Adipose tissue (tissue), 3 donors: ENCODE measurements around the gene TBC1D32. TPM values are rescaled to one million over a fixed set of nuclear protein-coding genes. Genes with fewer than 3 reads are reported as not detected.
"Not testable (repeated sequence)": the region's sequence is repeated elsewhere in the genome, so short reads cannot be mapped to it uniquely, and the experiment has no call there.

Experiments
- H3K27ac ChIP-seq: one replicate; pipeline ENCODE4 v1.5.1; 2013; ENCODE audit warnings: low read depth, low read length
- WGBS, 3 donors: extraction: QIAGEN DNeasy Blood & Tissue Kit; methylation state at CpG; one replicate each; pipeline ENCODE4 v1.1.7; 2013; 5-methylcytosine and 5-hydroxymethylcytosine counted together
- polyA plus RNA-seq, 3 donors: library from polyadenylated mRNA; stranded (reverse); fragments of 200-250 nt; gene quantifications; one replicate each; pipeline ENCODE4 v1.2.3, GENCODE V29; 2013
- donor health status: healthy with polysubstance abuse.
- donor health status: Bipolar disorder and iron deficiency.
- donor health status: healthy.

TBC1D32 gene
- polyA plus RNA-seq, 3 donors = 0.83 to 0.94 TPM; not detected in 1

DNA sequence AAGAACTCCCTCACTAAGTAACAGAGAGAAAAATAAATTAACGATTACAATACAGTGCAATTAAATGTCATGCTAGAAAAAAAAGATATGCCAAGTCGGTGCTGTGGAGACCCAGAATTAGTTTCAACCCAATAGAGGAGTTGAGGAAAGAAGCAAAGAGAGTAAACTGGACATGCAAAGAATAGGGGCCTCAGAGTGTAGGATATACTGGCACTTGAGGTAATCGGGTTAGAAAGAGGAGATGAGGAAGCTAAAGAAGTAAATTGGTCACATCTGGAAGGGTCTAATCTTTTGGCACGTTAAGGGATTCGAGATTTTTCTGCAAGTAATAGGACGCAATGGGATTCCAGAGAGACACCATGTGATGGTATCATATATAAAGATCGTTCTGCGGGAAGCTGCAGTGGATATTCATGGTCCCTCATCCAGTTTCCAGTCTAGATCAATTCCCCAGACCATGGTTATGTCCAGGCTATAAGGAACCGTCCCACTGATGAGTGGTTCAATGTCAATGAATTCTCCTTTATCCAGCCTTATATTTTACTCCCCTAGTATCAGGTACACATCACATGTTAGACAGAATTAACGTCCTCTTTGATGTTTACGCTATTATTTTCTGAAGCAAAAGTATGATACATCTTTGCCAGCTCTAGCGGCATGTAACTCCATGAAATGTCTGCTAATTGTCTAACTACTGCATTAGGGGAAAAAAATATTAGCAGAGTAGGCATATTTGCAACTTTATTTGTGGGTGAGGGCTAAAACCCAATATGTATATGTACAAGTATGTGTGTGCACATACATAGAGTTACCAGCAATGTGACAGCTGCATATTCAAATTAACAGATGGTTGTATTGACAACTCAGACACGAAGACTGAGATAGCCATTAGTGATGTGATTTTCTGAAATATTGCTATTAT lies 1.1 kb upstream of the TBC1D32 start:
- 41 to 67% (median 64%) methylated on average over 13 of the region's 13 CpGs for WGBS, 3 donors

DNA sequence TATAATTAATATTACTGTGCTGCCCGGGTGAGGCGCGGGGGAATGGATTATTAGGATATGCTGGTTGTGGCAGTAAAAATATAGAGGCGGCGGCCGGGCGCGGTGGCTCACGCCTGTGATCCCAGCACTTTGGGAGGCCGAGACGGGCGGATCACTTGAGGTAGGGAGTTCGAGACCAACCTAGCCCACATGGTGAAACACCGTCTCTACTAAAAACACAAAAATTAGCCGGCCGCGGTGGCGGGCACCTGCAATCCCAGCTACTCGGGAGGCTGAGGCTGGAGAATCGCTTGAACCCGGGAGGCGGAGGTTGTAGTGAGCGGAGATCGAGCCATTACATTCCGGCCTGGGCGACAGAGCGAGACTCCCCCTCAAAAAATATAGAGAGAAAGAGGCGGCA lies 586 bp downstream of the TBC1D32 start:
- 91 to 95% (median 93%) methylated on average over 28 of the region's 28 CpGs for WGBS, 3 donors

More for the DNA sequence above, 1.1 kb upstream of the TBC1D32 start:
- peak overlapping the region; percentile 84 for H3K27ac ChIP-seq

DNA sequence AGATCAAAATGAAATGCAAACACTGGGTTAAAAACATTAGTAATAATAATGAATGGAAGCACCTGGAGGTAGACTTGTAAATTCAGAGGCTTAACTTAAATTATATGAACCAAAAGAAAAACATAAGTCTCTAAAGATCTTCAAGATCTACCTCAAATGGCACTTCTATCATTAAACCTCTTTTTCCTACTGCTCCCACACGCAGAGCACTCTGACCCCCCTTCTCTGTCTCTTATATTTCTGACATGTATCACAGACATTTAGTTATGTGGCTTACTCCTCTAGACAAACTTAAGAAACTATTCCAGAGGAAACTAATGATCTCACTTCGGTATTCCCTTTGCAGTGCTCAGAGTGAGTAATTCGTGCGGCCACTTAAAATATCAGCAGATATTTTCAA lies 1.1 kb downstream of the TBC1D32 start:
- H3K27ac ChIP-seq = no peak overlapping the region
- 89 to 96% (median 92%) methylated on average over 4 of the region's 4 CpGs for WGBS, 3 donors

More for the DNA sequence above, 586 bp downstream of the TBC1D32 start:
- H3K27ac ChIP-seq = not testable (repeated sequence)

- 78 to 87% (median 83%) methylated on average over 2 of the region's 2 CpGs for WGBS, 3 donors
- H3K27ac ChIP-seq = no peak overlapping the region
Measured at GRCh38 chr6:121330516-121330915, 3.8 kb downstream of the TBC1D32 start.

DNA sequence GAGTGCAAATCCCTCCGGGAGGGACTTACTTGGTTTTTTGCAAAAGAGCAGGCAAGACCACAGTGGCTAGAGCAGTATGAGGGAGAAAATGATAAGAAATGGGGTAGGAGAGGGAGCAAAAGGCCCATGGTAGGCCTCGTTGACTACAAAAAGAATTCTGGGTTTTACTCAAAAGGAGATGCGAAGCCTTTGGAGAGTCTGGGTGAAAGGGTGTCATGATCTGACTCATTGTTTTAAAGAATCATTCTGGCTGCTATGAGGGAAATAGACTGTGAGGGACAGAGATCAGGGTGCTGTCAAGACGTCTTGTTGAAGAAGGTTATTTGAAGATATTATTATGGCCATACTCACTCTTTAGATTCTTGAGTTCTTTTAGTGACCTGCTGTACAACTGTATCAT lies 13.0 kb downstream of the TBC1D32 start:
- WGBS, 3 donors = 87 to 89% (median 88%) methylated on average over 4 of the region's 4 CpGs
- H3K27ac ChIP-seq = no peak overlapping the region

DNA sequence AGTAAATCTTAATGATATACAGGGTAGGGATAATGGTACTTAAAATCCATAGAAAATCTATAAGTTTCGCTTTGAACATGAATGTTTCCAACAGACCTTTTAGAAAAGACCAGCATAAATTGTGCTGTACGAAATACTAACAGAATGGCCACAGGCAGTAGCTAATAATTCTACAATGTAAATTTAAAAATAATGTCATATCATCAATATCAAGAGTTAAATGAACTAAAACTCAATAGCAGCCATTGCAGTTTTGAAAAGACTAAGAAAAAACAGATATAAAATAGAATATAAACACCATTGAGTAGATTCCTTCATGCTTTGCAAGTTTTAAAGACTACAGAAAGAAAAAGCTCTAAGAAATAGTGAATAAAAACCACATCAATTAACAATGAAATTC lies 14.7 kb downstream of the TBC1D32 start:
- H3K27ac ChIP-seq = no peak overlapping the region
- 90 to 93% (median 93%) methylated on average over 2 of the region's 2 CpGs for WGBS, 3 donors

- no peak overlapping the region for H3K27ac ChIP-seq
- 22 to 44% (median 40%) methylated on average over 4 of the region's 4 CpGs for WGBS, 3 donors
Measured at GRCh38 chr6:121319112-121319553, 15.1 kb downstream of the TBC1D32 start.

- WGBS, 3 donors = 86 to 96% (median 95%) methylated on average over 6 of the region's 6 CpGs
- no peak overlapping the region for H3K27ac ChIP-seq
Measured at GRCh38 chr6:121314381-121315112, 19.7 kb downstream of the TBC1D32 start.

GRCh38 chr6:121311814-121312213 lies 22.5 kb downstream of the TBC1D32 start:
- H3K27ac ChIP-seq = not testable (repeated sequence)
- WGBS, 3 donors = 96 to 98% (median 97%) methylated on average over 5 of the region's 5 CpGs

DNA sequence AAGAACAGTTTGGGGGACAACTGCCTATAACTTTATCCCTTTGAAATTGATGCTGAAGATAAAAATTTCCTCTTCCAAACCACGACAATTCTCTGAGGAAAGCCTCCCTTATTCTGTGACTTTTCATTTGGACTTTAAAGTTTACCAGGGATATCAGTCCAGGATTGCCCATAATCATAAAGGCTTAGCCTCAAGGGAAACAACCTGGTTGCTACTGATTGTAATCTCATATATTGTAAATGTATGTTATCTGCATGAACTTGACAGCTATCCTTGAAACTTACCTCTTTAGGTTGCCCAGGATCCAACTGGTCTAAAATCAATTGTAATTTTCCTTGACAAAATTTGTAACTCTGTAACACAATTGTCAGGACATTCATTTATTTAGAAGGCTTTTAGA lies 23.8 kb downstream of the TBC1D32 start:
- WGBS, 3 donors = 85 to 93% (median 91%) methylated on average over 1 of the region's 1 CpG
- H3K27ac ChIP-seq = no peak overlapping the region

- 86 to 92% (median 90%) methylated on average over 4 of the region's 4 CpGs for WGBS, 3 donors
- no peak overlapping the region for H3K27ac ChIP-seq
Measured at GRCh38 chr6:121309768-121310469, 24.4 kb downstream of the TBC1D32 start.

GRCh38 chr6:121305957-121306607 lies 28.2 kb downstream of the TBC1D32 start:
- H3K27ac ChIP-seq = no peak overlapping the region
- 30 to 67% (median 62%) methylated on average over 7 of the region's 7 CpGs for WGBS, 3 donors

- H3K27ac ChIP-seq = no peak overlapping the region
Measured at GRCh38 chr6:121302882-121303281, 31.4 kb downstream of the TBC1D32 start.

- H3K27ac ChIP-seq = not testable (repeated sequence)
- 92 to 96% (median 94%) methylated on average over 3 of the region's 3 CpGs for WGBS, 3 donors
Measured at GRCh38 chr6:121301156-121301555, 33.1 kb downstream of the TBC1D32 start.

DNA sequence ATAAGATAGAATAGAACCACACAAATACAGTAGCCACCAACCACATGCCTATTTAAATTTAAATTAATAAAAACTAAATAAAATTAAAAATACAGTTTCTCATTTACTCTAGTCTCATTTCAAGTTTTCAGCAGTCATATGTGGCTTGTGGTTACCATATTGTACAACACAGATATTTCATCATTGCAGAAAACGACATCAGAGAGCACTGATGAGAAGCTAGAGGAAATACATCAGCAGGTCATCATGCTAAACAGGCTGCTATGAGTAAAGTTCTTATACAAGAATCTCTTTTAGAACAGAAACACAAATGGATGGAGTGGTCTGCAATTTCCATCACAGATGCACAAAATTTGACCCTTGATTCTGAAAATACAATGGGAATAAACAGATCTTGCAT lies 36.6 kb downstream of the TBC1D32 start:
- H3K27ac ChIP-seq = no peak overlapping the region
- 52 to 90% (median 60%) methylated on average over 1 of the region's 1 CpG for WGBS, 3 donors

- no peak overlapping the region for H3K27ac ChIP-seq
- 78 to 97% (median 87%) methylated on average over 1 of the region's 1 CpG for WGBS, 3 donors
Measured at GRCh38 chr6:121285041-121285440, 49.2 kb downstream of the TBC1D32 start.

DNA sequence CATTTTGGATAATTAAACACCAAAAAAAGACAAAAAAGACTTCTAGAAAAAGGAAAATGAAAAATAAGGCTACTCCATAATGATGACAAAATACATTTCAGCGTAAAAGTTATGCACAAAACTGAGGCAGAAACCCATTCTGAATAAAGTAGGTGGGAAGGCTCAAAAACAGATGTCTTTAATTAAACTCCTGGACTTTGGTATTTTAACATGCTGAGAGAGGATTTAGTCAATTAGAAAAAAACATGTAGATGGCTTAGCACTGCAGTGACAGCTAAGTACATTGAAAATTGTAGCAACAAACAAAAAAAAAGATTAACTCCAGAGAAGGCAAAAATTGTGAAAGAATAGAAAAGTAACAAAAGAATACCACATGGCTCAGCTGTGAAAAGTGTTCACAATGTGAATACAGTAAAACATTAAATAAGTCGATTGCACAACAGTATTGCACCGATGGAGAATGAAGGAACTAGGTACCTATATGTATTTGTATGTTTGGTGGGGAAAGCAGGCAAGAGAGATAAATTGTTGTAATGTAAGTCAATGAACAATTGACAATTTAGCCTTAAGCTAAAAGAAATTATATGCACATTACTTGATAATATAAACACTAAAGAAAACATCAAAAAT lies 59.5 kb downstream of the TBC1D32 start:
- WGBS, 3 donors = 80 to 92% (median 86%) methylated on average over 3 of the region's 3 CpGs
- H3K27ac ChIP-seq = no peak overlapping the region

DNA sequence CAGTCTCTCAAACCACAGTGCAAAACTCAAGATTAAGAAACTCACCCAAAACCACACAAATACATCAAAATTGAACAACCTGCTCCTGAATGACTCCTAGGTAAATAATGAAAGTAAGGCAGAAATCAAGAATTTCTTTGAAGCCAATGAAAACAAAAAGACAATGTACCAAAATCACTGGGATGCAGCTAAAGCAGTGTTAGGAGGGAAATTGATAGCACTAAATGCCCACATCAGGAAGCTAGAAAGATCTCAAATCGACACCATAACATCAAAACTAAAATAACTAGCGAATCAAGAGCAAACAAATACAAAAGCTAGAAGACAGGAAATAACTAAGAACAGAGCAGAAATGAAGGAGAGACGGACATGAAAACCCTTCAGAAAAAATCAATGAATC lies 70.5 kb downstream of the TBC1D32 start:
- no peak overlapping the region for H3K27ac ChIP-seq
- WGBS, 3 donors = 65 to 97% (median 94%) methylated on average over 3 of the region's 3 CpGs
